ENCODE data around the gene SLC36A4. TPM values are rescaled to one million over a fixed set of nuclear protein-coding genes. Genes with fewer than 3 reads are reported as not detected.
"Not testable (repeated sequence)": the region's sequence is repeated elsewhere in the genome, so short reads cannot be mapped to it uniquely, and the experiment has no call there.

Gene SLC36A4
- total RNA-seq, 1 donor from 2014 or later, result 14.4 TPM

GRCh38 chr11:93128574-93128973 lies 69.2 kb downstream of the SLC36A4 start:
- intact Hi-C loops (cut with micrococcal nuclease), result no loop called here

- intact Hi-C loops (cut with micrococcal nuclease), result no loop called here
Measured at GRCh38 chr11:93123351-93123898, 74.4 kb downstream of the SLC36A4 start.

GRCh38 chr11:93122535-93123235 lies 75.1 kb downstream of the SLC36A4 start:
- intact Hi-C loops (cut with micrococcal nuclease), result no loop called here

- intact Hi-C loops (cut with micrococcal nuclease), result no loop called here
Measured at GRCh38 chr11:93118276-93118675, 79.5 kb downstream of the SLC36A4 start.

- intact Hi-C loops (cut with micrococcal nuclease), result no loop called here
Measured at GRCh38 chr11:93117565-93117964, 80.2 kb downstream of the SLC36A4 start.

- intact Hi-C loops (cut with micrococcal nuclease), result no loop called here
Measured at GRCh38 chr11:93116641-93117441, 81.0 kb downstream of the SLC36A4 start.

GRCh38 chr11:93114304-93114703 lies 83.5 kb downstream of the SLC36A4 start:
- intact Hi-C loops (cut with micrococcal nuclease), result no loop called here

- intact Hi-C loops (cut with micrococcal nuclease), result no loop called here
Measured at GRCh38 chr11:93113824-93114223, 84.0 kb downstream of the SLC36A4 start.

GRCh38 chr11:93111147-93111546 lies 86.6 kb downstream of the SLC36A4 start:
- intact Hi-C loops (cut with micrococcal nuclease), result not testable (repeated sequence)

GRCh38 chr11:93100211-93100610 lies 97.6 kb downstream of the SLC36A4 start:
- intact Hi-C loops (cut with micrococcal nuclease), result no loop called here

GRCh38 chr11:93099806-93100205 lies 98.0 kb downstream of the SLC36A4 start:
- intact Hi-C loops (cut with micrococcal nuclease), result no loop called here

Other genes starting within 250 kb of the SLC36A4 start
- not detected in 2 replicates for gene MTNR1B, start 228.3 kb downstream of the SLC36A4 start, total RNA-seq
- not detected in 2 replicates for gene DEUP1, start 132.8 kb upstream of the SLC36A4 start, total RNA-seq

Data from T-helper 2 cell treated with Interferon-gamma antibody and Interleukin-4, amounts not matched to agents 100 ng/mL and 5 ng/mL, for 36 hours (primary cell).